GM18517 (cell line): ENCODE results near the gene RABIF.

ENCODE experiments used
- ATAC-seq: cut with Tn5 transposase; IDR thresholded peaks from one replicate; pipeline ENCODE4 v1.9.1; 2021; ENCODE audit warnings: mild to moderate bottlenecking, moderate library complexity; ENCODE audit not compliant: unreplicated experiment

The RABIF gene

DNA sequence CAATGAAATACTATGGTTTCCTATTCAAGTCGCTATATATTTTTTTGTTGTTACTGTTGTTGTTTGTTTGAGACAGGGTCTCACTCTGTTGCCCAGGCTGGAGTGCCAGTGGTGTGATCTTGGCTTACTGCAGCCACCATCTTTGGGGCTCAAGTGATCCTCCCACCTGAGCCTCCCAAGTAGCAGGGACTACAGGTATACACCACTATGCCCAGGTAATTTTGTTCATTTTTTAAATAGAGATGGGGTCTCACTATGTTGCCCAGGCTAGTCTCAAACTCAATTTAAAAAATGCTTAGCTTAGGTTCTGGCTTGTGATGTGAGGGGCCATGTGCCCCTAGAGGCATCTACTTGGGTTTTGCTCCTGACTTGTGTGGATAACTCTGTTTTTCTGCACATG, 9.8 kb downstream of the RABIF start:
- no peak for ATAC-seq

DNA sequence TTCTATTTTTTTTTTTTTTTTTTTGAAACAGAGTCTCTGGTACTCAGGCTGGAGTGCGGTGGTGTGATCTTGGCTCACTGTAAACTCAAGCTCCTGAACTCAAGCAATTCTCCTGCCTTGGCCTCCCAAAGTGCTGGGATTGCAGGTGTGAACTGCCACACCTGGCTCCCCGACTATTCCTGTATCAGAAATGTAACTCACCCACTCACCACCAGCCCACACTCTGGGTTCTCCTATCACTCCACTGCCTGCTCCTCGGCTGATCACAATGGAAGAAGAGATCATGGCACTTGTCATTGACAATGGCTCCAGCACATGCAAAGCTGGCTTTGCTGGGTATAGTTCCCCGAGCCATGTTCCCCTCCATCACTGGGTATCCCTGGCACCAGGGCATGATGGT, 15.9 kb downstream of the RABIF start:
- no peak for ATAC-seq

DNA sequence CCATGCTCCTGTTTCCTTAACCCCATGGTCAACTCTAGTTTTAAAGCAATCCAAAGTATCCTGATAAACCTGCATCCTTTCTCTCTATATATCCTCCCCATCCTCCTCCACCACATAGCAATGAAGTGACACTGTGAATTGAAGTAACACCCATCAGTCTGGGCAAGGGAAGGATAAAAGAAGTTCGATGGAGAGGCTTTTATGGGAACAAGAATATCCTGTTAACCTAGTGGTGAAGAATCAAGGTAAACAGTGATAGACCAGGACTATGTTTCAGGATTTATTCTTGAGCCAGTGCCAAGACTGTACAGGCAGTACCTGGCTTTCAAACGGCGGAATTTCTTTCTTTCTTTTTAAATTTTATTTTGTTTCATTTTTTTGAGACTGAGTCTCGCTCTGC, 17.6 kb downstream of the RABIF start:
- ATAC-seq = no peak

DNA sequence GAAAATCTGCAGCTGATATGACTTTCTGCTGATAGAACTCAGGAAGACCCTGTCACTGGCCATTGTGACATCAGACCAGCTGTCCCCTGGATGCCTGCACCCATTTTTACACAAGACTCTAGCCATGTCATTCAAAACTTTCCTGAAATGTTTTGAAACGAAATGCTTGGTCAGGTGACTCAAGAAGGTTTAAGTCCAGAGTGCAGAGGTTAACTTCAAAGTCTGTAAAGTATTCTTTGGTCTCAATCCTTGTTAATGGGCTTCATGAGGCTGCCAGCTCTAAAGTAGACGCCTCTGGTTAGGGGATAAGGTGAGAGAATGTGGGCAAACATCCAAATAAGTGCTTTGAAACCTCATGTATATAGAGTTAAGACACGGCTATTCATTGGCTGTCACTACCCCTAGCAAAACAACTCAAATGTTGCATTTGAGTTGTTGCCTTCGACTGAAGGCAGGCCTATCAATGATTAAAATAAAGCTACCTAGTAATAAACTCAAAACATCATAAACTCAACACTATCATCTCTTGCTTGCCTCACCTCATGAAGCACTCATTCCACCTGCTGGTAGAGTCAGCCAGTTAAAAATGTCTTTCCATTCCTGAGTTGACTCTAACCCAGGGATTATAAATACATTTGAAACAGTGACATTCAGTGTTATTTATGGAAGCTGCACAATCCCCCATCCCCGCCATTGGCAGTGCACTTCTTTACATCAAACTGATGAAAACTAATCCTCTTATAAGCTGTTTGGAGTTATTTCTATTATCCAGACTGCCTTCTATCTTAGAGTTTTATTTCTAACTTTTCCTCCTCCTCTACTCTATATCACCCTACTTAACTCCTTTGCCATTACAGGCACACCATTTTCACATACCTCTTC, 26.0 kb downstream of the RABIF start:
- no peak for ATAC-seq

DNA sequence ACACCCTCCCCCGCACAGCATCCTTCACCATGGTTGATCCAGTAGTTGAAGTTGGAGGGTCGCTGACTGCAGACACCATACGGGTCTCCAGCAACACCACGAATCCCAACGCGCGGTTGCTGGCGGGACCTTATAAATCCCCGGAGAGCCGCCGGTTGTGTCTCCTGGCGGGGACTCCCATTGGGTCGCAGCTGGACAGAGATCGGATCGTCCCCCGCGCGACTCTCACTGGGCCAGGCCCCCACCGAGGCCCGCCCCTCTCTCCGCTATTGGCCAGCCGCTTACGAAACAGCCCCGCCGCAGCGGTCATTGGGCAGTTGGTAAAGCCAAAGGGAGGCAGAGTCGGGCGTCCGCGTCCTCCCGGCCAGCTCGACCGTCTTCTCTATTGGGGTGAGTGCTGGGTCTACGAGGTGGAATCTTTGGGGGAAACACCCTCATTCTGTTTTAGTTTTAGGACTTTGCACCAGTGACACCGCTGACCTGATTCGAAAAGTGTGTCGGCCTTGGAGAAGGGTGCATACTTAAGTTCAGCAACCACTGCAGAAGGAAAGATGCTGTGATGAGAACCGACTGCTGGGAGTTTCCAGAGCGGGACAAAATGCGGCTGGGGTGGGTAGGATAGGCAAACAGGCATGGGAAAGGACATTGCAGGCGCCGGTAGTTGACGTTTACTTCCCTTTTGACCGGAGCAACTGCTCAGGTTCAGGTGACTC, 27.4 kb downstream of the RABIF start:
- ATAC-seq = peak; percentile 66

DNA sequence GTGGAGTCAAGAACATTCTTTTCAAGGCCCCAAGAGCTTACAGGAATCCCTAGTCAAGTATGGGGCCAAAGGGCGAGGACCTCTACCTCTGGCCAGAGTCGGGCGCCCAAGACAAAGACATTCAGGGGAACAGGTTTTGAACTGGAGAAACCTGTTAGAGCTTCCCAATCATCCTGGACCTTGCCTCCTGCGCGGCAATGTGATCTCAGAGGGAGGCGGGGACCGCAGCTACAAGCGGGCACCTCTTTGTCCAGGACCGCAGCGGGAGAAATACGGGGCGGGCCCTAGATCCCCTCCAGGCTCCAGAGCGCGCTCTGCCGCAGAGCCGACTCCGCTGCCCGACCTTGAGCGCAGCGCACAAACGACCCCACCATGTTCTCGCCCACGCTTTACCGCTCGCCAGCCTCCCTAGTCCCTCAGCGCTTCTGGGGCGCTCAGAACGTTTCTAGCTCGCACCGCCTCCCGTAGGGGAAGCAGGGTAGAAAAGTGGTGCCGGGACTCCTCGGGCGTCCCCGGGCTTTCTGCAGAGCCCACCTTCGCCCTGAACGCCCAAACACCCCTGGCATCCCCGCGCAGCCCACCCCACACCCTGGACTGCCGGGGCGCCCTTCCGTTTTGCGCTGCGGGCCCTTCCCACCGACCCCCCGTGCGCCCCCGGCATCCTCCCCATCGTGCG, 28.1 kb downstream of the RABIF start:
- peak; percentile 32 for ATAC-seq

DNA sequence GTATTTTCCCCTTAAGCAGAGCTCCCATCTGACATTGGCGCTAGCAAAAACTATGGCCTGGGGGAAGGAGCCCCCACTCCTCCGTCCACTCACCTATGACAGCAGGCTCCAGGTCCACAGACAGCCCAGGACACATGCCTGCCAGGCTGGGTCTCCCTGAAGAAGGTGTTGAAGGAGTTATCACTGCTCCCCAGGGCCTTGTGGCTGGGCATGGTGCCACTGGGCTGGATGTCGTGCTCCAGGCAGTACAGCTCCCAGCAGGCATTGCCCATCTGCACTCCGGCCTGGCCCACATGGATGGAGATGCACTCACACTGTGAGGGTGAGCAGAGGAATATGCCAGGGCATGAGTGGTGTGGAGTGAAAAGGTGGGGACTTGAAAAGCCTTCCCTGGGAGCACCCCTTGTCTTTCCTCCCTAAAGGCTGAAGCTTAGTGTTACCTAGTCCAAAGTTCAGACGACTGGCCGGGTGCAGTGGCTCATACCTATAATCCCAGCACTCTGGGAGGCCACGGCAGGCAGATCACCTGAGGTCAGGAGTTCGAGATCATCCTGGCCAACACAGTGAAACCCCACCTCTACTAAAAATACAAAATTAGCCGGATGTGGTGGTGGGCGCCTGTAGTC, 30.0 kb downstream of the RABIF start:
- ATAC-seq = no peak

DNA sequence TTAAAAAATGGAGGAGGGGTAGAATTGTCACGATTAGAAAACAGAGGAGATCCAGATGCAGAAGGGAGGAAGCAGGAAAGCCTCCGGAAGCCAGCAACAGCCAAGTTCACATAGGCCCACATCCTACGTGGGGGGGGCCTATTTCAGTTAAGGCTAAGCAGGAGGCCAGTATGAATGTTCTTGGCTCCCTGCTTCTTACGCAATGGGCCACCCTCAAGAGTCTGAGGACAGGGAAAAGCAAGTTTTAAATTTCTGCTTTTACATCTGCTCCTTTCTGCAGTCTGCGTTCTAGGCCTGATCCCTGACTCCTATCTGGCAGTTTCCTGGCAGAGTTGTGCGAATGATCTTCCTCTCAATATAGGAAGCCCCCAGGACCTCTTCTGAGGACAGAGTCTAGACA, 30.6 kb downstream of the RABIF start:
- no peak for ATAC-seq

DNA sequence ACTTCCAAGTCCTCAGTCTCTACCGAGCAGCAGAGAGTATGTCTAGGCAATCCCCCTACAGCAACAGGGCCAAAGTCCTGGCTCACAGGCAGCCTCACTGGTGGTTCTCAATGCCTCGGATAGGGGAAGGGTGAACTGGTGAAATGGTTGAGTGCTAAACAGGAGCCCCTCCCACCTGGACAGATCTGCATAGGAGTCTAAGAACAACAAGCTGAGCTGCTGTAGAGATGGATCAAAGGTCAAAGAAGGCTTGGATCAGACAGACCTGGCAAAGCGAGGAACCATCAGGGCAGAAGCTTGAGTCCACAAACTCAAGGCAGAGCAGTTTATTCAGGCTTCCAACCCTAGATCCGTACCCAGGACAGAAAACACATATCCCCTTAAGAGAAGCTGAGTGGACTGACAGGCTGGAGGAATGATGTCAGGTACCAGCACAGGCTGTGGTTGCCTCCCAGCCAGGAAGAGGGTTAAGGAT, 31.8 kb downstream of the RABIF start:
- no peak for ATAC-seq

DNA sequence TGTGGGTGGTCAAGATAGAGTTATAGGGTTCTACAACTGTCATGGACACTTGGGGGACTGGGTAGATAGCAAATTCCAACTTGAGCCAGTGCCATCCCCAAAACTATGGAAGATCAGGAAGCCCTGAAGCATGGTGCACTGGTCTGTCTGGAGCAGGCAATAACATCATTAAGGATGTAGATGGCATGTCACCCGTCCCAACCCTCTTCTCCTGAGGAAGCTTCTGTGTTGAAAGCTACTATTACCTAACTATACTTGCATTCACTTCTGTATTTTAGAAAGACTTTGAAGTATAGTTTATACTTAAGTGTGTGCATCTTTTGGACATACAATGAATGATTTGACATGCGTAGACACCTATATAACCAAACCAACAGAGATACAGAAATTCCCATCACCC, 32.9 kb downstream of the RABIF start:
- no peak for ATAC-seq

DNA sequence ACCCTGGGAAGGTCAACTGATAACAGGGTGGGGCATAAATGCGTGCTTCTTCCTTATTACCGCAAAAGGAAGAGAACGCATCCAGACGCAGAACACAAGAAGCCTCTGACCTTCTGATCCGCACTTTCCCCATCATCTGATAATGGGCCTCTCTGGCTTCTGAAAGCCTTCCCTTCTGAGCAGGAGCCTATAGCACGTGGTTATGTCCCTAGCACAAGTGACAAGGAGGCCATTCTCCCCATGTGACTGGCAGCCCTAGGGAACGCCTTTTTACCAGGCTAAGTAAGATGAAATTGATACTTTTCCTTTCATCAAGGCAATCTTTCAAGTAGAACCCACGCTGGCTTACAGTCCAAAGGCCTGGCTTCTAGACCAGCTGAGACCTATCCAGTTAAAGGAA, 34.2 kb downstream of the RABIF start:
- no peak for ATAC-seq

DNA sequence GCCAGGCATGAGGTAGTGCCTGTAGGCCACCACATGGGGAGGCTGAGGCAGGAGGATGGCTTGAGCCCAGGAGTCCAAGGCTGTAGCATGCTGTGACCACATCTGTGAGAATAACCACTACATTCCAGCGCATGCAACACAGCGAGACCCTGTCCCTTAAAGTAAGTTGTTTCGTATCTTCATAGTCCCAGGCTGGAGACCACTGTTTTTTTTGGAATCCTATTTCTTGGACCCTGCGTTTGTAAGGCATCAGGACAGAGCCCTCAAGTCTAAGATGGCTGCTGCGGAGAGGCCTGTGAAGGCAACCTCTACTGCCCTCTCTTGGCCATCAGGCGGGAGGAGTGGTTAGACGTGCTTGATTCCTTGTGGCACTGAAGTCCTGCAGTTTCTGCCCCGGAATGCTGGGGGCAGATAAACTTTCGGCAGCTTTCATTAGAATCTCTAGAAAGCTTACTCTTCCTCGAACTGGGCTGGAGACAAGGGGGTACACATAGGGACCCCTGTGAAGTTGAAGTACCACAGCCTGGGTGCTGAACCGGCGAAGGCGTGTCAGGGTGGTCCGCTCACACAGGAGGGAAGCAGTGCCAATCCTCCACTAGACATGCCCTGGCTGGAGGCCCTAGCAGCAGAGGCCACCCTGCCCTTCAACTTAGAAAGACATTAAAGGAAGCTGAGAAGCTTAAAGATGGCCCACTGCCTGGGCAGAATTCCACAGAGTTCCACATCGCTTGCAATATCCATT, 36.6 kb downstream of the RABIF start:
- ATAC-seq = no peak

DNA sequence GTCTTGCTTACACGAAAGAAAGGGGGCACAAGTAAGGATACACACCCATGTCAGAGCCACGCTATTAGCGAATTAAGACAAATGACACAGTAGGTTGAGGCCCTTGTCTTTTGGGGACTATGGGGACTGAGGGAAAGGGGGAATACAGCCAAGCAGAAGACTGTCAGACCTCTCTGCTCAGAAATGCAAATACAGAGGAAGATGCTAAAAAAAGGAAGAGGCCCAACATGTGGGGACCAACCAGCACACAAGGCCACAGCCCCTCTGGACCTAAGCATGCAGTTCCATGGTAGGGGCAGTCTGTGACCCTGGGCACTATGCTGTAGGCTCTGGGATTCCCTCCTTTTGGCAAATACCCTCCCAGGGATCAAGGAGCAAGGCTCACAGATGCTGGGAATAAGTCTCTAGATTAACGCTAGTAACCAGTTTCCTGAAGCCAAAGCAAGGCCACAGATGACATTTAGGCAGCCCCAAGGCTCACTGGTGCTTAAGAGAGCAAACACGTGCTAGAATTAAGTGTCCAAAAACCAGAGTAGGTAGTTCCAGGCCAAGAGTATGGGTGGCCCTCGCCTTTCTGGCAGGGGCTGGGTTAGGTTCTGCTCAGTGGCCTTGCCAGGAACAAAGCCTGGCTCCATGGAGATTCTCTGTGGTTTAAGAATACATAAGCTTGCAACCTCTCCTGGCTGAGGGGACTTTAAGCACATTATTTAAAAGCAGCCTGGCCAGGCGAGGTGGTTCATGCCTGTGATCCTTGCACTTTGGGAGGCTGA, 38.2 kb downstream of the RABIF start:
- ATAC-seq = no peak

DNA sequence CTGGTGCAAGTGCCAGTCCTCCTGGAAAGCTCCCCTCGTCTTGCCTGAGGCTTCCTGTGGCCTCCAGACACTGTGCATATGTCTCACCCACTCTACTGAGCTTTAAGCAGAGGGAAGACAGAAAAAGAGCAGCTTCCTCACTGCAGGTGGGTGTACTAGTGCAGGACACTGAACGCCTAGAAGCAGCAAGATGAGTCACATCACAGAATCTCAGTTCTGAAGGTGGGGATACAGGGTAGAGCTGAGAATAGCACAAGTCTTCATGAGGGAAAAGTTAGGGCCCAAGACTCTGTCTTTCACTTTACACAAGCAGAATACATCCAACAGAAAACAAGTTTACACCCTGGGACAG, 40.8 kb downstream of the RABIF start:
- ATAC-seq = no peak

DNA sequence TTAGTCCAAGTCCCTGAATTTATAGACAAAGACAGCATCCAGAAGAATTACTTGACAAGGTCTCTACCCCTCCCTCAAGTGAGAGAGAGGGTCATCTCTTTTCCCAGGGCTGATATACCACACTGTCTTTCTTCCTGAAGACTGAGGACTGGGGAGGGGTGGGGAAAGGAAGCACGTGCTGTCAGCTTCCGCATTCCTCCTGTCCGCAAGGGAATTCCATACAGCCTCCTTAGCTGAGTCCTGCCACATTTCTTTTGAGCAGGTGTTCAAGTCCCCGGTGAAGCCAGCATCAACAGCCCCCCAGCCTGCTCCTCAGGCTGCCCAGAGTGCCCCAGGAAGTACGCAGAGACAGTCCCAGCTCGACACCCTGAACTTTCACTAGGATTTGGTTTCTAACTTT, 44.0 kb downstream of the RABIF start:
- no peak for ATAC-seq

DNA sequence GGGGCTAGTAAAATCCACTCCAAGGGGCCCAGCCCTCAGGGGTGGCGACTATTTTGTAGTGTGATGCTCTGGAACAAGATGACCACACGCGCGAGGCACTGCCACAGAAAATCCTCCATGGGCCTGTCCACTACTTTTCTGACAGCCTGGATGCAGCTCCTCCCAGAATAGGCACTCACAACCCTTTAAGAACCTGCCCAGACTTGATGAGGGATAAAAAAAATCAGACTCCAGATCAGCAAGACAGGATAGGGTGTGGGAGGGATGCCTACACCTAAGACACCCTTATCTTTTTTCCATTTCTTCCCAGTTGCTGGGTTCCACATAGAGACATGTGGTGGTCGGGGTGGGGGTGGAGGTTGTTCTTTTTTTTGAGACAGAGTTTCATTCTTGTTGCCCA, 44.7 kb downstream of the RABIF start:
- ATAC-seq = no peak

DNA sequence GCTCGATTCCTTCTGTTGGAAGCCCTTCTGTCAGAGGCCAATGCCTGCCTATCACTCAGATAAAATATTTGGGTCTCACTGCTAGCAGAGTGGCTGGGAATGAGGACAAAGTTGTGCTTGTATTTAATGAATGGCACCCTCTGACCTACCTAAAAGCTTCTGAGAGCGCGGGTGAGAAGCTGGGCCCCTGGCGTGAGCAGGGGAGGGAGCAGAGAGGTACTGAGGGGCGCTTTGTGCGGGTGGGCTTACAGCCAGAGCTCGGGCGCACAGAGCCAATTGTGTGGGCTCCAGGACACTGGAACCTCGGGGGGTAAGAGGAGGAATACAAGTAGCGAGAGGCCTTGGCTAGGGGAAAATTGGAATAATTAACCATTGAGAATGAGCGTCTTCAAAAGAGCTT, 45.9 kb downstream of the RABIF start:
- ATAC-seq = no peak

DNA sequence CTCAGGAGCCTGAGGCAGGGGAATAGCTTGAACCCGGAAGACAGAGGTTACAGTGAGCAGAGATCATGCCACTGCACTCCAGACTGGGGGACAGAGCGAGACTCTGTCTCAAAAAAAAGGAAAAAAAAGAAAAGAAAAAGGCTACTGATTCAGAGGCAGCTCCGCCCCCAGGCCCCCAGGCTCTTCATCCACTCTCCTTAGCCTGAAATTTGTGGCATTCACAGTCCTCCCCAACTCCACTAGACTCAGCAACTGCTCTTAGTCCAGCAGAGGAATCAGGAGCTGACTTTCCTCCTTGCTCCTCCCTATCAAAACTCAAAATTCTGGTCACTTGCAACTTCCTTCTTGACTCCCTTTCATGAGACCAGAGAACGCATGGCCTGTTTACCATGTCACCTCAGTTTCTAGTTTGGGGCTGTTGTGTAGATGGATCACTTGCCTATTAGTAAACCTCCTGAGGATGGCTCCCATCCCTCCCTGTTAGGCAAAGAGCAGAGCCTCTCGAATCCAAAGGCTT, 51.1 kb downstream of the RABIF start:
- ATAC-seq = no peak

DNA sequence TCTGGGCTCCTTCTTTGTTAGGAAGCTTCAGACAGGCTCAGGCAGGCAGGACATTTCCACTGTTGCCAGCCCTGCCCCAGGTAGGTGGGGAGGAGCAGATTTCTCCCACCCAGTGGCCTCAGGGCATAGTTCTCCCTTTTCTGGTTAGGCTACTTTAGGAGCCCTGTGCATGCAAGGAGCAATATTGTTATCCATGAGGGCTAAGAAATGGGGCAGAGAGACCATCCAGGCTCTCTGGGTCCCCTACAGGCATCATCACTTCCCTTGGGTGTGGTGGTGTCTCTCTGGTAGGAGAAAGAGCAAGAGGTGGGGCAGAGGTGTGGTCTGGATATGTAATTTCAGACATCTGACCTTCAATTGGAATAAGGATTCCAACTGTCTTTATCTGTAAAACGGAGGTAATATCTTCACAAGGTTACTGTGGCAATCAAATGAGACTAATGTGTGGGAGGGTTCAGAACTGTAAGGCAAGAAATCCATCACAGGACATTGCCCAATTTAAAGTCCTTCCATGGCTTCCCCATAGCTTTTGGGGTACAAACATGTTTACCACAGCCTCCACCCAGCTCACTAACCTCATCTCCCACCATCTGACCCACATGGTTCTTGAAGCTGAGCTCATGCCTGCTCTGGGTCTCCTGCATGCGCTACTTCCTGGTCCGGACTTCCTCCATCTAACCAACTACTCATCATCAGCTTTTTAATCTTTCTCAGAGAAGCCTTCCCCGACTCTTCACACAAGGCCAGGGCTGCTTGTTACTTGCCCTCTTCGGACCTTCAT, 52.1 kb downstream of the RABIF start:
- ATAC-seq = no peak
